Stomach (tissue), 9 donors: Measurements from ENCODE around the gene REPS2. TPM values are rescaled to one million over a fixed set of nuclear protein-coding genes. Genes with fewer than 3 reads are reported as not detected.

Experiments used
- DNase-seq, 2 donors: peaks; one replicate each; pipeline versions ENCODE4 v3.0.0 to v3.0.0-alpha.2; 2013 to 2019
- H3K27ac ChIP-seq, 5 donors: fragments of 200-600 bp in 4 of 5; sonication (generic) in 4 of 5; one replicate each; pipeline ENCODE4 v1.5.1; 2013 to 2019; ENCODE audit warnings: mild to moderate bottlenecking in 1 of 5, moderate library complexity in 1 of 5
- H3K27me3 ChIP-seq, 3 donors: fragments of 200-600 bp; sonication (generic); one replicate each; pipeline ENCODE4 v1.5.1; 2017 to 2019; ENCODE audit warnings: mixed run types in 1 of 3
- H3K36me3 ChIP-seq, 4 donors: fragments of 200-600 bp; sonication (generic); 1 replicate in 3 of 4; 2 replicates in 1 of 4; pipeline ENCODE4 v1.5.1; 2016 to 2019
- H3K4me1 ChIP-seq, 4 donors: fragments of 200-600 bp; sonication (generic); one replicate each; pipeline ENCODE4 v1.5.1; 2016 to 2019
- H3K4me3 ChIP-seq, 4 donors: fragments of 200-600 bp; sonication (generic) in 3 of 4; one replicate each; pipeline ENCODE4 v1.5.1; 2016 to 2019; ENCODE audit warnings: mild to moderate bottlenecking in 1 of 4
- H3K9me3 ChIP-seq, 4 donors: fragments of 200-600 bp; sonication (generic); one replicate each; pipeline ENCODE4 v1.5.1; 2016 to 2019
- EP300 ChIP-seq: sonication (generic); formaldehyde crosslinking; IDR thresholded peaks from one replicate; pipeline ENCODE4 v1.6.1; 2017; ENCODE audit warnings: antibody characterized with exemption
- POLR2A ChIP-seq, 4 donors: fragments of 450-650 bp; IDR thresholded peaks; one replicate each; pipeline ENCODE4 v1.6.1; 2016; ENCODE audit warnings: antibody characterized with exemption in 4 of 4, control low read depth in 2 of 4, mild to moderate bottlenecking in 1 of 4, moderate library complexity in 1 of 4
- POLR2AphosphoS5 ChIP-seq, 3 donors: sonication (generic); formaldehyde crosslinking; IDR thresholded peaks; one replicate each; pipeline ENCODE4 v1.6.1; 2016; ENCODE audit warnings: antibody characterized with exemption in 3 of 3
- WGBS, 5 donors: extraction: QIAGEN DNeasy Blood & Tissue Kit in 3 of 5; methylation state at CpG; one replicate each; pipeline versions ENCODE4 v1.1.5 to v1.1.7; 2013 to 2018; 5-methylcytosine and 5-hydroxymethylcytosine counted together
- intact Hi-C: fragments of 100-400 bp; cut with DNase I; formaldehyde crosslinking; loops from one replicate; pipeline ENCODE4 v1.15.1; 2023; ENCODE audit warnings: low total_unique reads
- polyA plus RNA-seq, 3 donors: library from polyadenylated mRNA; stranded (reverse); fragments of 200-250 nt; gene quantifications; one replicate each; pipeline ENCODE4 v1.2.3, GENCODE V29; 2013
- total RNA-seq, 5 donors: library from RNA; depleted of rRNA; stranded (reverse); fragments of >200 nt; gene quantifications; one replicate each; pipeline versions ENCODE4 v1.1.0 to v1.2.3, GENCODE V29; 2014 to 2016
- TF ChIP-seq, protein P1 (sequence below), 7 experiments: fragments of 450-650 bp in 4 of 7; fragments of 200-600 bp in 3 of 7; sonication (generic) in 3 of 7; IDR thresholded peaks; one replicate each; pipeline ENCODE4 v1.5.1; 2016 to 2019; ENCODE audit warnings: antibody characterized with exemption in 7 of 7, control low read depth in 2 of 7, mild to moderate bottlenecking in 1 of 7
- donor health status: healthy with polysubstance abuse.
- donor health status: Bipolar disorder and iron deficiency.
- donor health status: healthy.

REPS2 gene
- total and polyA plus RNA-seq, 8 donors = 6.1 to 281 (median 10.6) TPM

DNA sequence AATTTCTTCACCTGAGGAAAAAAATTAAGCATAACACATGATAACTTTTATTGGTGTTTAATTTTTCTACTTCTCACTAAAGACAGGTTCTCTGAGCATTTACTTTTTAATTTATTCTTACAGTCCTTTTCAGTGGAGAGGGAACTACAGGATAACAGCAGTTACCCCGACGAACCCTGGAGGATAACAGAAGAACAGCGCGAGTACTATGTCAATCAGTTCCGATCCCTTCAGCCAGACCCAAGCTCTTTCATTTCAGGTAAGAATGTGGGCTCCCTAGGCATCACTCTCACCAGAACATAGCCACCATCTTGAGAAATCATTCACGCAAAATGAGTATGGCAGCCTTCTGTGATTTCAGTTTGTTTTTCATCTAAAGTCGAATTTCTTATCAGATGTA is 100.8 kb downstream of the REPS2 start:
- Histone ChIP-seq H3K27me3 (peaks cover 0 to 3% (median 0%) of the 10 kb centered on the region in 3 donors), H3K4me1 (peaks cover 0 to 2% (median 0%) of the 10 kb centered on the region in 4 donors), H3K4me3 (no peak overlapping the region), H3K27ac (no peak overlapping the region), H3K36me3 (peaks cover 0 to 17% (median 15%) of the 10 kb centered on the region in 4 donors), H3K9me3 (no peaks in the 10 kb centered on the region)
- WGBS, 5 donors = 57 to 81% (median 75%) methylated on average over 7 of the region's 7 CpGs
- TF ChIP-seq POLR2A (IDR thresholded peaks at IDR 0.05) (no peak), POLR2AphosphoS5 (IDR thresholded peaks at IDR 0.05) (no peak), EP300 (no peak)
- TF ChIP-seq, protein P1, sequence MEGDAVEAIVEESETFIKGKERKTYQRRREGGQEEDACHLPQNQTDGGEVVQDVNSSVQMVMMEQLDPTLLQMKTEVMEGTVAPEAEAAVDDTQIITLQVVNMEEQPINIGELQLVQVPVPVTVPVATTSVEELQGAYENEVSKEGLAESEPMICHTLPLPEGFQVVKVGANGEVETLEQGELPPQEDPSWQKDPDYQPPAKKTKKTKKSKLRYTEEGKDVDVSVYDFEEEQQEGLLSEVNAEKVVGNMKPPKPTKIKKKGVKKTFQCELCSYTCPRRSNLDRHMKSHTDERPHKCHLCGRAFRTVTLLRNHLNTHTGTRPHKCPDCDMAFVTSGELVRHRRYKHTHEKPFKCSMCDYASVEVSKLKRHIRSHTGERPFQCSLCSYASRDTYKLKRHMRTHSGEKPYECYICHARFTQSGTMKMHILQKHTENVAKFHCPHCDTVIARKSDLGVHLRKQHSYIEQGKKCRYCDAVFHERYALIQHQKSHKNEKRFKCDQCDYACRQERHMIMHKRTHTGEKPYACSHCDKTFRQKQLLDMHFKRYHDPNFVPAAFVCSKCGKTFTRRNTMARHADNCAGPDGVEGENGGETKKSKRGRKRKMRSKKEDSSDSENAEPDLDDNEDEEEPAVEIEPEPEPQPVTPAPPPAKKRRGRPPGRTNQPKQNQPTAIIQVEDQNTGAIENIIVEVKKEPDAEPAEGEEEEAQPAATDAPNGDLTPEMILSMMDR (IDR thresholded peaks at IDR 0.05) = no peak
- intact Hi-C loops = no loop called here
- DNase-seq = no peak

DNA sequence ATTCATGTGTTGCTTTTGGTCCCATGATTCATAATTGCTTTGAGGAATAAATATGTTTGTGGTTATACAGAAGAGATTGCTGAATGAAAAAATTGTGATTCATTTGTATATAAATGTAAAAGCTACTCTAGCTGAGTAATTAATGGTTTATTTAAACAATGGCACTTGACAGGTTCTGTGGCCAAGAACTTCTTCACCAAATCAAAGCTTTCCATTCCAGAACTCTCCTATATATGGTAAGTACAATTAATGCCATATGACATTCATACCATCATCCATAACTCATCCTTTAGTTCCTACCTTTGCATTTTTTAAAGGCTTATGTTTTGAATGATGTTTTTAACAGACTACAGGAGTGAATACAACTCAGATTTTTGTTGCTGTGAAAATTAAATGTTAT is 105.8 kb downstream of the REPS2 start:
- H3K4me1 ChIP-seq = peaks cover 0 to 8% (median 0%) of the 10 kb centered on the region in 4 donors
- intact Hi-C loops = no loop called here

DNA sequence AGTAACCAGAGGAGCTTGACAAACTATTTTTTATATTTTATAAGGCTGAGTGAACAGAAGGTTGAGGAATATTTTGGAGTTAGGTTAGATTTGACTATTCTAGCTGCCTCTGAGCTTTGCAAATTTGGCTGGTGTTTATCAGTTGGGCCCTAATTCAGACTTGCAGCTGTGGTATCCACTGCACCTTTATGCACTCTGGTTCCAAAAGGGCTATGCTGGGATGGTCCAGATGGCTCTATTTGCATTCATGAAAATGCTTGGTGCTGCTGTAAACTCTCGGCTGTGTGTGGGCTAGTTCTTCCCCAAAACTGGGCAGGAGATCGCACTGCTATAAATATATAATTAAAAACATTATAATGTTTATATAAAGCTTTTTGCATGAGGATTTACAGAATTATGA is 106.3 kb downstream of the REPS2 start:
- no peaks in the 10 kb centered on the region for H3K27me3 ChIP-seq
- no peak overlapping the region for H3K27ac ChIP-seq
- TF ChIP-seq POLR2A (IDR thresholded peaks at IDR 0.05) = no peak
- TF ChIP-seq, protein P1 (IDR thresholded peaks at IDR 0.05) = no peak
- H3K4me3 ChIP-seq = no peak overlapping the region
- peaks cover 0 to 16% (median 11%) of the 10 kb centered on the region in 4 donors for H3K36me3 ChIP-seq
- DNase-seq = no peak
- H3K9me3 ChIP-seq = no peaks in the 10 kb centered on the region
- intact Hi-C loops = no loop called here
- 53 to 71% (median 58%) methylated on average over 2 of the region's 2 CpGs for WGBS, 5 donors
- peaks cover 0 to 8% (median 0%) of the 10 kb centered on the region in 4 donors for H3K4me1 ChIP-seq

More for the DNA sequence above, 105.8 kb downstream of the REPS2 start:
- no peak for DNase-seq
- TF ChIP-seq EP300 (no peak), POLR2AphosphoS5 (IDR thresholded peaks at IDR 0.05) (no peak), POLR2A (IDR thresholded peaks at IDR 0.05) (no peak)
- TF ChIP-seq, protein P1 (IDR thresholded peaks at IDR 0.05) = no peak
- Histone ChIP-seq H3K27ac (no peak overlapping the region), H3K27me3 (no peaks in the 10 kb centered on the region), H3K4me3 (no peak overlapping the region), H3K9me3 (no peaks in the 10 kb centered on the region), H3K36me3 (peaks cover 0 to 19% (median 16%) of the 10 kb centered on the region in 4 donors)

DNA sequence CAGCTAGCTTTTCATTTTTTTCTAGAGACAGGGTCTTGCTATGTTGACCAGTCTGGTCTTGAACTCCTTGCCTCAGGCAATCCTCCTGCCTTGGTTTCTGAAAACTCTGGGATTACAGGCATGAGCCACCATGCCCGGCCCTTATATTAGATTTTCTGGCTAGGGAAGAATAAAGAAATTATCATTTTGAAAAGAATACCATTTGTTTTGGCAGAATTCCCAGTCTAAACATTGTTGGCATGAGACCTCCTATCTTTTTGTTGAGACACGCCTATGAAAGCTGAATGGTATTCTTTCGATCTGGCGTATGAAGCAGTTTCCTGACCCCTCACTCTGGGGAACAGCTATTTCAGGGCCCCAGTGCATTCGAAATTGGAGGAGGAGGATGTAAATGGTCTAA is 107.0 kb downstream of the REPS2 start:
- Histone ChIP-seq H3K4me1 (peaks cover 0 to 8% (median 0%) of the 10 kb centered on the region in 4 donors), H3K4me3 (no peak overlapping the region), H3K36me3 (peaks cover 0 to 12% (median 6%) of the 10 kb centered on the region in 4 donors), H3K27ac (no peak overlapping the region), H3K27me3 (no peaks in the 10 kb centered on the region), H3K9me3 (no peaks in the 10 kb centered on the region)
- no peak for DNase-seq
- intact Hi-C loops = no loop called here
- no peak for TF ChIP-seq POLR2AphosphoS5 (IDR thresholded peaks at IDR 0.05)
- TF ChIP-seq POLR2A (IDR thresholded peaks at IDR 0.05) = no peak
- TF ChIP-seq, protein P1 (IDR thresholded peaks at IDR 0.05) = no peak
- no peak for TF ChIP-seq EP300
- 46 to 50% (median 48%) methylated on average over 5 of the region's 5 CpGs for WGBS, 5 donors
